GM21717 (cell line): ENCODE data around the gene PCGF6.
"Not testable (repeated sequence)": the region's sequence is repeated elsewhere in the genome, so short reads cannot be mapped to it uniquely, and the experiment has no call there.

Source experiments
- ATAC-seq: cut with Tn5 transposase; IDR thresholded peaks from one replicate; pipeline ENCODE4 v1.9.1; 2021; ENCODE audit warnings: mild to moderate bottlenecking, moderate library complexity; ENCODE audit not compliant: unreplicated experiment

Gene PCGF6, protein sequence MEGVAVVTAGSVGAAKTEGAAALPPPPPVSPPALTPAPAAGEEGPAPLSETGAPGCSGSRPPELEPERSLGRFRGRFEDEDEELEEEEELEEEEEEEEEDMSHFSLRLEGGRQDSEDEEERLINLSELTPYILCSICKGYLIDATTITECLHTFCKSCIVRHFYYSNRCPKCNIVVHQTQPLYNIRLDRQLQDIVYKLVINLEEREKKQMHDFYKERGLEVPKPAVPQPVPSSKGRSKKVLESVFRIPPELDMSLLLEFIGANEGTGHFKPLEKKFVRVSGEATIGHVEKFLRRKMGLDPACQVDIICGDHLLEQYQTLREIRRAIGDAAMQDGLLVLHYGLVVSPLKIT

DNA sequence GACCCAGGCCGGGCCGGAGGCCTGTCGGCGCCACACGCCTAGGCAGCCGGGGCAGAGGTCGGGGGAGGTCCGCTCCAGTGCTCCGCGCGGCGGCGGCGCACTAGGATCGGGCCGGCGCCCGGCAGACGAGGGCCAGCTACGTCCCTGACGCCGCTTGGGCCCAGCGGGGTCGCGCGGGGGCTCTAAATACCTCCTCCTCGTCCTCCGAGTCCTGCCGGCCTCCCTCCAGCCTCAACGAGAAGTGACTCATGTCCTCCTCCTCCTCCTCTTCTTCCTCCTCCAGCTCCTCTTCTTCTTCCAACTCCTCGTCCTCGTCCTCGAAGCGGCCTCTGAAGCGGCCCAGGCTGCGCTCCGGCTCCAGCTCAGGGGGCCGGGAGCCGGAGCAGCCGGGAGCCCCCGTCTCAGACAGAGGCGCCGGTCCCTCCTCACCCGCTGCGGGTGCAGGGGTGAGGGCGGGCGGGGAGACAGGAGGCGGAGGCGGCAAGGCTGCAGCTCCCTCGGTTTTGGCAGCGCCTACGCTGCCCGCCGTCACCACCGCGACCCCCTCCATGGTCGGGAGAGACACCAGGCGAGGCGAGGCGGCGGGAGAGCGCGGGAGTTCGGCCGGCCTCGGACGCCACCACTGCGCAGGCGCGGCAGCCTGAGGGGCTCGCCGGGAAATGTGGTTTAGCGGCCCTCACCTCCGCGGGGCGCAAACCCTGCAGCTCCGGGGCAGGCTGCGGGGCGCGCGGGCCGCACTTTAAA is at the start of gene PCGF6:
Gene PCGF6, minus strand, starts transcription at position 624 of the 744 bp plus-strand sequence. Its CDS starts 74 bp downstream, at position 550.
- ATAC-seq, result peak; percentile 83

DNA sequence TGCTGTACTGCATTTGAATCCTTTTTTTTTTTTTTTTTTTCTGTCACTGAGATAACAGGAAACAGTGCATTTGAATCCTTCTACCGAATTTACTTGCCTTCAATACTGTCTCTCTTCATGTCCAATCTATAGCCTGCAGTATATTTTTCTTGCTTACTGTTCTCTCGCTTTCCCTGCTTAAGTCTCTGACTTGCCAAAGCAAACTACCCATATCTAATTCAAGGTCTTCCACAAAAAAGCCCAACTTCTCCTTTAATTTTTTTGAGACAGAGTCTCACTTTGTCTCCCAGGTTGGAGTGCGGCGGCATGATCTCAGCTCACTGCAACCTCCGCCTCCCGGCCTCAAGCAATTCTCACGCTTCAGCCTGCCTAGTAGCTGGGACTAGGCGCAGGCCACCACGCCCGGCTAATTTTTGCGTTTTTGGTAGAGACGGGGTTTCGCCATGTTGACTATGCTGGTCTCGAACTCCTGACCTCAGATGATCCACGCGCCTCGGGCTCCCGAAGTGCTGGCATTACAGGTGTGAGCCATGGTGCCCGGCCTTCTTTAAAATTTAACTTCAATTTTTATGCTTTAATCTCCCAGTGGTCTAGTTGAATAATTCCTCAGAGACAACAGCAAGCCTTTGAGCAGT is 46.4 kb upstream of the PCGF6 start:
- ATAC-seq, result no peak

DNA sequence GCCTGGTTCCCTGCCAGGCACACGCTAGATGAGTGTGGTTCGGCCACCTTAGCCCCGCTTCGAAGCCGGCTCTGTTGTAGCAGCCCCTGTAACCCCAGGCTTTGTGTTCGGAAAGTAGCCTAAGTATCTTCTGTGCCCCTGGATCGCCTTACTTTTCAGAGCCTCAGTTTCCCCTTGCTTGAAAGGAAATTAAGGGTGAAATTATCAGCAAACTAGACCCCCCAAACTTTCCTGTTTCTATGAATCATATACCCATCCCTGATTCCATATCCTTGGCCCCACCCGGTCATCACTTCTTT is 45.8 kb upstream of the PCGF6 start:
- no peak for ATAC-seq

DNA sequence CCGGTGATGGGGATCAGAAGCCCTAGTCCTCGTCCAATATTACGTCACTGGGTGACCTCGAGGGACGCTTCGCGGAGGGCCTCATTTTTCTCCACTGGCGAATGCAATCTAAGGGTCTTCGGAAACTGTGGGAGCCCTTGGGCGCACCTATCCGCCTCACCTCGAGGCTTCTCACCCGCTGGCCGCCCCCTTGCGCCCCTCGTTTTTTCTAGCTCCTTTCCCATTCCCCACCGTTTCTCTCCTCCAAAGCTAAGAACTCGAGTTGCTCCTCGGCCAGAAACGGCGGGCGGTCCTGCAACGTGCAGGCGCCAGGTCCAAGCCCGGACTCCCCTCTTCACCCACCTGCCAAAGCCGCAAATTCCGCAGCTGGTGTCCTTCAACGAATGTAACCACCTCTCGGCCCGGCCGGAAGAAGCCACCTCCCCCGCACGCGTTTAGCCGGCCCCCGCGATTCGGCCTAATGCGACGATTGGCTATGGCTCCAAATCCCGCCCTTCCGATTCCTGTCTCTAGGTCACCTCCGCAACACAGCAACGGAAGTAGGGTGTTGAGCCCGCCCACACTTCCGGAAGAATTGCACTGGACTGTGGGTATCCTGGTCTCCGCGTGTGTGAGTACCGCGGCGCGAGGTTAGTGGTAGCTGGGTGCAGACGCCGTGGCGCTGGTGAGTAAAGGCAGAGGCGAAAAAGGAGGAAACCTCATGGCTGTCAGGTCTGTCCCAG is 45.3 kb upstream of the PCGF6 start, which contains the start of the genes ATP5MK and PDCD11:
Gene ATP5MK, minus strand, starts transcription at position 409 of the 722 bp plus-strand sequence. CDS start 4,018 bp downstream, outside the sequence.
Gene PDCD11, plus strand, starts transcription at position 560 of the 722 bp plus-strand sequence. CDS start 1,801 bp downstream, outside the sequence.
- peak; percentile 99 for ATAC-seq

DNA sequence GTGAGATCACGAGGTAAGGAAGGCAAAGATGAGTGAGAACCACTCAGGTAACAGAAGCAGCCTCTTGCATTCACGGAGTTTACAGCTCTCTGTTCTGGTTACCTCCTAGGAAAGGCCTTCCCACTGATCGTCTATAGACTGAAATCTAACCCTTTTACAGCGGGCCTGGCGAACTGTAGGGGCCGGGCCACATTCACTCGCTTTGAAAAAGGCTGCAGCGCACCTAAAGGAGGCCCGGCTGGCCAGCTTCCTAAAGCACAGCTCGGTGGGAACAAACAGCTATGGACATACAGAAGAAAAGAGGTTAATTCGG is 44.8 kb upstream of the PCGF6 start:
- ATAC-seq, result no peak

DNA sequence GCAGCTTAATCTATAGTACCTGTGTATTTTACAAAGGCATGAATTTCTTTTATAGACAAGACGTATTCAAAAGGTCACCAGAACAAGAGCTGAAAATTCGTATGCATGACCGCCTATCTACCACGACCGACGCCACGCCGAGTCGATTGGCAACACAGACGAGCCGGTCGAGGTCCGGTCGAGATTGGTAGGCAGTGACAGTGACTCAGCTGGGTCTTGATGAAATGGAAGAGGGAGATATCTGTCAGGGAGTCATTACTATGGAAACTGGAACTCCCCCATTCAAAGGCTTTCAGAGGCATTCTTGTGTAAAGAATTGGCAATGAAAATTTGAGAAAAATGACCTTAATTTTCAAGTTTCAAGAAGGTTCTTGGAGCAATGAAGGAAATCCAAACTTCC is 43.2 kb upstream of the PCGF6 start:
- no peak for ATAC-seq

DNA sequence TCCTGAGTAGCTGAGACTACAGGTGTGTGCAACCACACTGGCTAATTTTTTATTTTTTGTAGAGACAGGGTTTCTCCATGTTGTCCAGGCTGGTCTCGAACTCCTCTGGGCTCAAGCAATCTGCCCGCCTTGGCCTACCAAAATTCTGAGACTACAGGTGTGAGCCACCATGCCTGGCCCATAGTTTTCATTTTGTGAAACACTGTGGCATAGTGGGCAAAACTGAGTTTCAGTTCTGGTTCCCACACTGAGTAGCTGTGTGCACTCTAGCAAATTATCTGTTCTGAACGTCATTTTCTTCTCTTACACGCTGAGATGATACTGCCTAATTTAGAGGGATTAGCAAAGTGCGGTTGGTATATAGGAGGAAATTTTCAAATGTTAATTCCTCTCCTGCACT is 31.8 kb upstream of the PCGF6 start:
- no peak for ATAC-seq

DNA sequence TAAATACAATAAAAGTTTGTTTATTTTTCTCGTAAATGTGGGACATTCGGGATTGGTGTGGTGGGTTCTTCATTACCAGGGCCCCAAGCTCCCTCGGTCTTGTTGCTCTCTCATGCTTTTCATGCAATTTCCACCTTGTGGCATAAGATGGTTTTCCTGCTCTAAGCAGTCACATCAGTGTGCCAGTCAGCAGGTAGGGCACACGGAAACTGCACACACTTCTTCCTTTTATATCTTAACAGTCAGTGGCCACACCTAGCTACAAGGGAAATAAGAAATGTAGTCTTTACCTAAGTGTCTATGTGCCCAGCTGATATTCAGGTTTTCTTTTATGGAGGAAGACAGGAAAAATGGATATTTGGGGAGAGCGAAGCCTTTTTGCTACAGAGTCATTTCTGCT is 23.3 kb upstream of the PCGF6 start:
- no peak for ATAC-seq

DNA sequence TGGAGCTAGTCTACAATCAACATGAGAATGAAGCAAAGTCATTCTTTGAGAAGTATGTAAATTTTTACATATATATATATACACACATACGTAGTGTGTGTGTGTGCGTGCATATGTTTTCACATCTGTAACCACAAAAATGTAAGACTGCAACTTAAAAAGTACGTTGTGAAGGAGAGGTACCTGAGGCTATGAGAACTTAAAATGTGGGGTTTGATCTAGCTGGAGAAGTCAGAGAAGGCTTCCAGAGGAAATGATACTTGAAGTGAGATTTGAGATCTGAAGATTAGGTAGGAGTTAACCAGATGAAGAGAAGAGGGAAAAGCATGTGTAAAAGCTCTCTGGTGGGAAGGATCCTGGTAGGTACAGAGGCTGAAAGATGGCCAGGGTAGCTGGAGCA is 22.6 kb upstream of the PCGF6 start:
- no peak for ATAC-seq

DNA sequence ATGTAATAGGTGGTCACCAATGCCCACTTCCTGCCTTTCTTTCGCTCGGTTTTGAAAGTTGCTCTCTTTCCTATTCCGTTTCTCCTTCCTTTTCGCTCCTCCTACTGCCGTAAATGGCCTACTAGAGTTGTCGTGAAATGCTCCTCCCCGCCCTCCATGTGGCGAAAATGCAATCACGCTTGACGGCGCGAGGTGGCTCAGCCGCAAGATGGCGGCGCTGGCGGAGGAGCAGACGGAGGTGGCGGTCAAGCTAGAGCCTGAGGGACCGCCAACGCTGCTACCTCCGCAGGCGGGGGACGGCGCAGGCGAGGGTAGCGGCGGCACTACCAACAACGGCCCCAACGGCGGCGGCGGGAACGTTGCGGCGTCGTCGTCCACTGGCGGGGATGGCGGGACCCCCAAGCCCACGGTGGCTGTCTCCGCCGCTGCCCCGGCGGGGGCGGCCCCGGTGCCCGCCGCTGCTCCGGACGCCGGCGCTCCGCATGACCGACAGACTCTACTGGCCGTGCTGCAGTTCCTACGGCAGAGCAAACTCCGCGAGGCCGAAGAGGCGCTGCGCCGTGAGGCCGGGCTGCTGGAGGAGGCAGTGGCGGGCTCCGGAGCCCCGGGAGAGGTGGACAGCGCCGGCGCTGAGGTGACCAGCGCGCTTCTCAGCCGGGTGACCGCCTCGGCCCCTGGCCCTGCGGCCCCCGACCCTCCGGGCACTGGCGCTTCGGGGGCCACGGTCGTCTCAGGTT is 17.0 kb upstream of the PCGF6 start, which contains the start of gene TAF5:
Gene TAF5, plus strand, starts transcription at position 195 of the 737 bp plus-strand sequence. Its CDS starts 14 bp downstream, at position 209.
- ATAC-seq, result peak; percentile 55

DNA sequence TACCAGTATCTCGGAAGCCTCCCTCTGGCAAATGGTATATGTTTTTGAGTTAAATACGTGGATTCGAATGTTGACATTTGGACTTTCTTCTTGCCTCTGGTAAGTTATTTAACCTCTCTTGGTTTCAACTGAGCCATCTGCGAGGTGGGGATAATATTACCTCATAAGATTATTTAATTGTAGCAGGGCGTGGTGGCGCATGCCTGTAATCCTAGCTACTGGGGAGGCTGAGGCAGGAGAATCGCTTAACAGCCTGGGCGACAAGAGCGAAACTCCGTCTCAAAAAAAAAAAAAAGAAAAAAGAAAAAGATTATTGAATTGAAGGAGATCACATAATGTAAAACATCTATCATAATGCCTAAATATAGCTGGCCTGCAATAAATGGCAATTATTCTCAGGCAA is 16.4 kb upstream of the PCGF6 start:
- ATAC-seq, result no peak

DNA sequence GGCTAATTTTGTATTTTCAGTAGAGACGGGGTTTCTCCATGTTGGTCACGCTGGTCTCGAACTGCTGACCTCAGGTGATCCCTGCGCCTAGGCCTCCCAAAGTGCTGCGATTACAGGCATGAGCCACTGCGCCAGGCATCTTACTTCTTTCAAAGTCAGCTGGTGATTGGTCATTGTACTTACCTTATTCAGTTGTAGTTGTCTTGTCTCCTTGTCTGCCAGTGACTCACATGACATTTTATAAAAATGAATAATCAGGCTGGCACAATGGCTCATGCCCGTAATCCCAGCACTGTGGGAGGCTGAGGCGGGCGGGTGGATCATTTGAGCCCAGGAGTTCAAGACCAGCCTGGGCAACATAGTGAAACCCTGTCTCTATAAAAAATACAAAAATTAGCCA is 9.9 kb upstream of the PCGF6 start:
- not testable (repeated sequence) for ATAC-seq

DNA sequence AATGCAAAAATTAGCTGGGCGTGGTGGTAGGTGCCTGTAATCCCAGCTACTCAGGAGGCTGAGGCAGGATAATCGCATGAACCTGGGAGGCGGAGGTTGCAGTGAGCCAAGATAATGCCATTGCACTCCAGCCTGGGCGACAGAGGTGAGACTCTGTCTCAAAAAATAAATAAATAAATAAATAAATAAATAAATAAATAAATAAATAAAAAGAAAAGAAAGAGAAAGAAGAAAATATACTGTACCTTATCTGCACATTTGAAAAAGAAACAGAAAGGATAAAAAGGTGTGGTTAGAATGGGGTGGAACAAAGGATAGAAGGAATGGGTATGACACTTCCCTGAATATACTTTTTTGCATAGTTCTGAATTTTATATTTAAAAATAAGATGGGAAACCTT is 8.6 kb upstream of the PCGF6 start:
- ATAC-seq, result not testable (repeated sequence)

DNA sequence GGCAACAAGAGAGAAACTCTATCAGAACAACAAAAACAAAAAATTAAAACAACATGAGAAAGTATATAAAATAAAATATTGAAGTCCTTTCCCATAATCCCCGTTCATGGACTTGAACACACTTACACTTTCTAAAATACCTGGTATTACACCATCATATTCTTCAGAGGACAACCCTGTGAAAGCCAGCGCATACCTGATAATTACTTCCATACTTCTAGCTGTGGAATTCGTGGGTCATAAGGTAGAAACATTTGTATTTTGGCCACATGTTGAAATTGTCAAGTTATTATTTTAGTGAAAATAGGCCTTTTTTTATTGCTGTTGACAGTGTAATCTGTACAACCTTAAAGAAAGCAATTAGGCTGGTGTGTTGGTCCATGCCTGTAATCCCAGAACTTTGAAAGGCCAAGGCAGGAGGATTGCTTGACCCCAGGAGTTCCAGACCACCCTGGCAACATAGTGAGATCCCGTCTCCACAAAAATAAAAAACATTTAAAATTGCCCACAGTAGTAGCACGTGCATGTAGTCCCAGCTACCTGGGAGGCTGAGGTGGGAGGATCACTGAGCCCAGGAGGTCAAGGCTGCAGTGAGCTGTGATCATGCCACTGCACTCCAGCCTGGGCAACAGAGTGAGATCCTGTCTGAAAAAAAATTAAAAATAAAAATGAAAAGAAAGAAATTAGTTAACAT is 5.1 kb upstream of the PCGF6 start:
- no peak for ATAC-seq

DNA sequence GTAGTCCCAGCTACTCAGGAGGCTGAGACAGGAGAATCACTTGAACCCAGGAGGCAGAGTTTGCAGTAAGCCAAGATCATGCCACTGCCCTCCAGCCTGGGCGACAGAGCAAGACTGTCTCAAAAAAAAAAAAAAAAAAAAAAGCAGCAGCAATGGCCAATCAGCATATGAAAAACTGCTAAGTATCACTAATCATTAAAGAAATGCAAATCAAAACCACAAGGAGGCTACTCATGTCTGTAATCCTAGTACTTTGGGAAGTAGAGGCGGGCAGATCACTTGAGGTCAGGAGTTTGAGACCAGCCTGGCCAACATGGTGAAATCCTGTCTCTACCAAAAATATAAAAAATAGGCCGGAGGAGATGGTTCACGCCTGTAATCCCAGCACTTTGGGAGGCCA is 3.6 kb upstream of the PCGF6 start:
- ATAC-seq, result not testable (repeated sequence)

DNA sequence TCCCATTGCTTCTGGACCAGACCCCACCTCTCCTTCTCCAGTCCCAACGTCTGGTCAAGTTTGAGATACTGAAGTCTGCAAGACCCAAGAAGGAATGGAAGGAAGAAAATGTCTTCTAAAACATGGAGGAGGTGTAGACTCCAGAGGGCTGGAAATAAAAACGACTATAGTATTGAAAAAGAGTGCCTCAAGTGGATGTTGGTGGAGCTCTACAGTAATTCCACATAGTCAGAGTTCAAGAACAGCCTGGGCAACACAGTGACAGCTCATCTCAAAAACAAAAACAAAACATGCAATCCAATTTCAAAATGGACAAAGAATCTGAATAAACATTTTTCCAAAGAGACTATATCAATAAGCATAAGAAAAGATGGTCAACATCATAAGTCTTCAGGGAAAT is 2.3 kb upstream of the PCGF6 start:
- no peak for ATAC-seq

DNA sequence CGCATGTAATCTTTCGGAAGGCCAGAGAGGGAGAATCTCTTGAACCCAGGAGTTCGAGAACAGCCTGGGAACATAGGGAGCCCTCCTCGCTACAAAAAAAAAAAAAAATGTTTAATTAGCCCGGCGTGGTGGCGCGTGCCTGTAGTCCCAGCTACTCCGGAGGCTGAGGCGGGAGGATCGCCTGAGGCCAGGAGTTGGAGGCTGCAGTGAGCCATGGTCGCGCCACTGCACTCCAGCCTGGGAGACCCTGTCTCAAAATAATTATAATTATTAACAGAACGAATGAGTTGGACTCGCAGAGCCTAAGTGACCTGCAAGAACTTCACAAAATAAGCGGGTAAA is 794 bp downstream of the PCGF6 start:
- ATAC-seq, result no peak

DNA sequence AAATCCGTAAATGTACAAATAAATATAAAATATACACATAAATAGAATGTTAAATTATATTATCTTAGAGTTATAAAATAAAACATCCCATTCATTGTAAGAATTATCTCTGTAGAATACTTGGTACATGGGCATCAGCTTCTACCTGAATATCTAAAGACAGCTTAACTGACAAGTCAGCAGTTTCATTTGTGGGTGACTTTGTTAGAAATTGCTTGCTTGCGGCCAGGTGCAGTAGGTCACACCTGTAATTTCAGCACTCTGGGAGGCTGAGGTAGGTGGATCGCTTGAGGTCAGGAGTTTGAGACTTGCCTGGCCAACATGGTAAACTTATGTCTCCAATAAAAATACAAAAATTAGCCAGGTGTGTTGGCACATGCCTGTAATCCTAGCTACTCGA is 14.6 kb downstream of the PCGF6 start:
- no peak for ATAC-seq

DNA sequence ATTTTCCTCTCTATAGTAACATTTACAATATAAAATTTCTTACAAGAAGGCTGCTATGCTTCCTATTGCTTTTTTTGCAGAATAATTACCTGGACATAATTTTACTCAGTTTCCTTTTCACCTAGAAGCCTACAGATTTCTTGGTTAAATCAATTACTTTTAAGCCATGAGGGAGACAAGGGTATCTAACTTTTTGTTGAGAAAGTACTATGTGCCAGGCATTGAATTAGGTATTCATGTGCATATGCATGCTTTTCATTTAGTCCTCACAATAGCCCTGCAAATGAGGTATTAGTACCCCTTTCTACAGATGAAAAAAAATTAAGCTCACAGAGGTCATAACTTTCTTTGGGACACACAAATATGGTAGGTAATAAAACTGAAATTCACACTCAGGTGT is 16.4 kb downstream of the PCGF6 start:
- ATAC-seq, result no peak

DNA sequence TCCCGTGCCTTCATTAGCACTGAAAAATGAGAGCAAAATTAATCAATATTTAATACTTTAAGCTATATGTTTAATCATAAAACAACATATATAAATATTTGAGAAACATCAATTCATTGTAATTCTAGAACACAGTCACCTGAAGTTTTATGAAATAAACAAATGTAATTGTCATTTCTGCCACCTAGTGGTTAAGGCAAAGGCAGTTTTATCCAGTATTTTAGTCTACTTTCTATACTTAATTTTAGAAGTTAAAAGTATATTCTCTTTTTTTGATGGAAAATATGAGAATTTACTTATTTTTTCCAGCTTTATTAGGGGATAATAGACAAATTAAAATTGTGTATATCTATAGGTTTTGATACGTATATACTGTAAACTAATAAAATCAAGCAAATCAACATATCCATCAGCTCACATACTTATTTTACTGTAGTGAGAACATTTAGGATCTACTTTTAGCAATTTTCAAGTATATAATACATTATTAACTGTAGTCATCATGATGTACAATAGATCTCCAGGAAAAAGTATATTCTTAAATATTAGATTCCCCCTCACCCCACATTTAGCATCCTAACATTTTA is 16.9 kb downstream of the PCGF6 start:
- ATAC-seq, result no peak
